Neutrophil (primary cell): ENCODE results near the gene ELL.

Experiments used
- H3K27ac ChIP-seq: fragments of 200-600 bp; sonication (generic); 2 replicates; pipeline ENCODE4 v1.5.1; 2016; ENCODE audit warnings: mild to moderate bottlenecking, moderate library complexity
- H3K27me3 ChIP-seq: fragments of 200-600 bp; sonication (generic); 2 replicates; pipeline ENCODE4 v1.6.0; 2016; ENCODE audit warnings: mild to moderate bottlenecking
- H3K36me3 ChIP-seq: fragments of 200-600 bp; sonication (generic); 2 replicates; pipeline ENCODE4 v1.5.1; 2017
- H3K4me1 ChIP-seq, 2 experiments: fragments of 200-600 bp in 1 of 2; sonication (generic) in 1 of 2; 1 replicate in 1 of 2; 2 replicates in 1 of 2; pipeline versions ENCODE4 v1.5.1 to v1.6.1; 2013 to 2016; ENCODE audit warnings: low read depth in 1 of 2, low read length in 1 of 2, mild to moderate bottlenecking in 1 of 2, moderate library complexity in 1 of 2; ENCODE audit not compliant: control insufficient read depth in 1 of 2, insufficient read depth in 1 of 2
- H3K4me3 ChIP-seq, 2 experiments: fragments of 200-600 bp in 1 of 2; sonication (generic) in 1 of 2; 1 replicate in 1 of 2; 2 replicates in 1 of 2; pipeline ENCODE4 v1.5.1; 2013 to 2016; ENCODE audit warnings: low read depth in 1 of 2, low read length in 1 of 2, mild to moderate bottlenecking in 1 of 2, moderate library complexity in 1 of 2
- H3K9me3 ChIP-seq: fragments of 200-600 bp; sonication (generic); 2 replicates; pipeline ENCODE4 v1.5.1; 2016
- TF ChIP-seq, protein P1 (sequence below): fragments of 200-600 bp; sonication (generic); IDR thresholded peaks from 2 replicates; pipeline ENCODE4 v1.5.1; 2016; ENCODE audit warnings: antibody characterized with exemption

Gene ELL

DNA sequence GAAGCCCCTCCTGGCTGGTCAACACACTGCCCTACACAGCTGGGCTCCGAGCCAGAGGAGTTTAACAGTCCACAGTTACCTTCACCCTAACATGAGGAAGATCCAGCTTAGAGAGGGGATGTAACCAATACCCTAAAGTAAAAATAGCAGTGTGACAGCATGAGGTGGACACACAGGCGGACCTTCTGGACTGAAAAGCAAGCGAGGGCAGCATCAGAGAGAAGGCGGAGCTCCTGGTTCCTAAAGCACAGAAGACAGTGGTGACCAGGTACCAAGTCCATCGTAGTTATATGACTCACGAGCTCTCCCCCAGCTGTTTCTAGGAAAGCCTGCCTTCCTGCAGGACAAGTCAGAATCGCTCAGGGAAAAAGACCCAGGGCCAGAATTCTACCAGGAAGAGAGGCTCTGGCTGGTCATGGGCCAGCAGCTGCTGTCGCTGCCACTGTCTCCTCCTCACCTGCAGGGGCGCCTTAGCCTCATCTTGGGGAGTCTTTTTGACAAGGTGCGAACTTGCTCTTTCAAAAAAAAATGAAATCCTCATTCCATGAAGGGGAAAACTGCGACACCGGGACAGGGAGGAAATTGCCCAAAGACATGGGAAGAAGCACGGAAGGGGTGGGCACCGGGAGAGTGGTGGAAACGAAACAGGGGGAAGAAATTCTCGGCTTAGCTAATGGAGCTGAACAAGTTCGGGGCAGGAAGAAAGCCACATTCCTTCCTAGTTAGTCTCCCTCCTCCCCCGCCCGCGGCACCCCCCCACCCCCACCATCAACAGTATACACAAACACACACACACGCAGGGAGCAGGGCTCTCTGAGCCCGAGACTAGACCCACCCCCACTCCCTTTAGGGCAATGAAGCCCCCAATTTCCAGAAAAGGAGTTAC is 1.7 kb downstream of the ELL start:
- Histone ChIP-seq H3K9me3 (no peaks in the 10 kb centered on the region), H3K27ac (peak overlapping the region; percentile 95), H3K4me3 (peak overlapping the region; percentile 95 to 99), H3K27me3 (no peaks in the 10 kb centered on the region), H3K4me1 (peaks cover 55 to 58% of the 10 kb centered on the region in 2 experiments), H3K36me3 (peaks cover 1% of the 10 kb centered on the region)
- TF ChIP-seq, protein P1, sequence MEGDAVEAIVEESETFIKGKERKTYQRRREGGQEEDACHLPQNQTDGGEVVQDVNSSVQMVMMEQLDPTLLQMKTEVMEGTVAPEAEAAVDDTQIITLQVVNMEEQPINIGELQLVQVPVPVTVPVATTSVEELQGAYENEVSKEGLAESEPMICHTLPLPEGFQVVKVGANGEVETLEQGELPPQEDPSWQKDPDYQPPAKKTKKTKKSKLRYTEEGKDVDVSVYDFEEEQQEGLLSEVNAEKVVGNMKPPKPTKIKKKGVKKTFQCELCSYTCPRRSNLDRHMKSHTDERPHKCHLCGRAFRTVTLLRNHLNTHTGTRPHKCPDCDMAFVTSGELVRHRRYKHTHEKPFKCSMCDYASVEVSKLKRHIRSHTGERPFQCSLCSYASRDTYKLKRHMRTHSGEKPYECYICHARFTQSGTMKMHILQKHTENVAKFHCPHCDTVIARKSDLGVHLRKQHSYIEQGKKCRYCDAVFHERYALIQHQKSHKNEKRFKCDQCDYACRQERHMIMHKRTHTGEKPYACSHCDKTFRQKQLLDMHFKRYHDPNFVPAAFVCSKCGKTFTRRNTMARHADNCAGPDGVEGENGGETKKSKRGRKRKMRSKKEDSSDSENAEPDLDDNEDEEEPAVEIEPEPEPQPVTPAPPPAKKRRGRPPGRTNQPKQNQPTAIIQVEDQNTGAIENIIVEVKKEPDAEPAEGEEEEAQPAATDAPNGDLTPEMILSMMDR = peak; percentile 82

DNA sequence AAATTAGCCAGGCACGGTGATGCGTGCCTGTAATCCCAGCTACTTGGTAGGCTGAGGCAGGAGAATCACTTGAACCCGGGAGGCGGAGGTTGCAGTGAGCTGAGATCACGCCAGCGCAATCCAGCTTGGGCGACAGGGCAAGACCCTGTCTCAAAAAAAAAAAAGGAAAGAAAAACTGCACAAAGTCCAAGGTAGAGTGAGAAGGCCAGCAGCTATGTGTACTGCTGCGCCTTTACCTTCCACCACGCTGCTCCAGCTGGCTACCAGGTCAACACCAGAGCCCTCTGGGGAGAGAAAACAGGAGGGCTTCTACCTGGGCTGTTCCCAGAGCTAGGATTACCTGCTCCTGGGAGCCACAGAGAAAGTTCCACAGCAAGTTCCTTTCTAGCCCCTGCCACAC is 3.2 kb downstream of the ELL start:
- TF ChIP-seq, protein P1 = no peak
- Histone ChIP-seq H3K4me1 (peaks cover 71 to 74% of the 10 kb centered on the region in 2 experiments), H3K9me3 (no peaks in the 10 kb centered on the region), H3K36me3 (peaks cover 4% of the 10 kb centered on the region), H3K4me3 (peak overlapping the region; percentile 95 to 99), H3K27me3 (no peaks in the 10 kb centered on the region), H3K27ac (peak overlapping the region; percentile 95)

GRCh38 chr19:18517606-18518005 is 4.3 kb downstream of the ELL start:
- peaks cover 76 to 81% of the 10 kb centered on the region in 2 experiments for H3K4me1 ChIP-seq
- TF ChIP-seq, protein P1 = no peak

DNA sequence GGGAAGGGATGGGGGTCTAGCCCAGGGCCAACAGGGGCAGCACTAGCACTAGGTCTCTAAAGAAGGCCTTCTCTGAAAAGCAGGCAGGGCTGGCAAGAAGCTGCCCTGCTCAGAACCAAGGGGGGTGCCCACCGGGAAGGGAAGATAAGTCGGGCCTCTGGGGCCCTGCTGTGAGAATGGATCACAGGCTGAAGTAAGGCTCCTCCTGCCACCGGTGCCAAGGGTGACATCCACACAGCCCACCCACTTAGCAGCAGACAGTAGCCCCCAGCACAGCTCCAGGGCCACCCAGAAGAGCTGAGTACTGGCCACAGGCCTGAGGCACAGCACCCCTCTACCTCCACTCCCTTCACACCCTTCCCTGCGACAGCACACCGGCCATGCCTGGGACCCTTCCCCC is 5.9 kb downstream of the ELL start:
- Histone ChIP-seq H3K27me3 (no peaks in the 10 kb centered on the region), H3K27ac (peak overlapping the region; percentile 98), H3K4me1 (peaks cover 81 to 85% of the 10 kb centered on the region in 2 experiments), H3K9me3 (no peaks in the 10 kb centered on the region), H3K36me3 (peaks cover 4% of the 10 kb centered on the region), H3K4me3 (peak overlapping the region; percentile 52 to 55)
- TF ChIP-seq, protein P1 = no peak

More at GRCh38 chr19:18517606-18518005, 4.3 kb downstream of the ELL start:
- Histone ChIP-seq H3K36me3 (peaks cover 4% of the 10 kb centered on the region), H3K27ac (peak overlapping the region; percentile 98), H3K9me3 (no peaks in the 10 kb centered on the region), H3K4me3 (peak overlapping the region in 1 of 2 experiments; percentile 55), H3K27me3 (no peaks in the 10 kb centered on the region)

DNA sequence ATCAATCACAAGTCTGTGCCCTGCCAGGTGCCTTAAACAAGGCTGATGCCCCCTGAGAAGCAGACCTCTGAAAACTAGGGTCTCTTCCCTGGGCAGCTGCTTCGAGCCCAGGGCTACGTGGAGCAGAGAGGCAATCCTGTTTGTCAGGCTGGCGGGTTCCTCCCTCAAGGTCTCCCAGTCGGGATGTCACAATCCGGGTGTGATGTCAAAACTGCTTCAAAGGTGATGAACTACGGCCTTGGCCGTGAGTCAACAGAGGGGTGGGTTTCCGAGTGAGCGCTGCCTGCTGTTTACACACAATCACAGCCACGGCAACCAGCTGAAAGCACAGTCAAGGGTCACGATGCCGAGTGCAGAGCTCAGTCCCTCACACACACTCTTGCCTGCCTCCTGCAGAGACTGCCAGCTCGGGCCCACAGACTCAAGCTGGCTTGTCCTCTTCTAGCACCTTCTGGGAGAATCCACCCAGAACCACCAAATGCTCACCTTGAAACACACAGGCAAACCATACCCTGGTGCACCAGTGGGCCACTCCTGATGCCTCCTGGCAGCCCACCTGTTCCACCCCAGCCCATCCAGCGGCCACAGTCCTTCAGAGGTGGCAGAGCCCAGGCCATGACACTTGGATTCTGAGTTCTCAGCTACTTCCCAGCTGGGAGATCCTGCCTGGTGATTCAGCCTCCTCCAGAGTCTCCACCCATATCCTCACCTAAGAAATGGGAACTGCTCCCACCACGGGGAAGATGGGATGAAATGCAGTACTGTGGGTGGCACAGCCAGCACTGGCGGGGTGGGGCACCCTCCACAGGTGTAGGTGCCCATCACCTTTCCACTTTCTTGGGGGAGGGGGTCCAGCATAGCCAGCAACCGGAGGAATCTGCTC is 6.8 kb downstream of the ELL start:
- Histone ChIP-seq H3K4me1 (peaks cover 86 to 88% of the 10 kb centered on the region in 2 experiments), H3K27me3 (no peaks in the 10 kb centered on the region), H3K9me3 (no peaks in the 10 kb centered on the region), H3K27ac (peak overlapping the region; percentile 98), H3K4me3 (peak overlapping the region; percentile 52 to 55), H3K36me3 (peaks cover 4% of the 10 kb centered on the region)
- TF ChIP-seq, protein P1 = peak; percentile 32
